DLD1 (cell line): ENCODE measurements around the gene FBXL13.
"Not testable (repeated sequence)": the region's sequence is repeated elsewhere in the genome, so short reads cannot be mapped to it uniquely, and the experiment has no call there.

Experiments used
- in situ Hi-C: cut with HindIII; loops from 2 replicates; pipeline ENCODE4 v1.10.0; 2017; ENCODE audit warnings: low sequenced_read_pairs

The FBXL13 gene

GRCh38 chr7:102869195-102869594 is 205.4 kb downstream of the FBXL13 start:
- in situ Hi-C loops = loop anchor here (5.0 kb wide), 1 partner anchor 73 kb away; no protein-coding TSS in a partner anchor

GRCh38 chr7:102866535-102867215 is 207.9 kb downstream of the FBXL13 start:
- in situ Hi-C loops = loop anchor here (5.0 kb wide), 1 partner anchor 76 kb away; no protein-coding TSS in a partner anchor

- in situ Hi-C loops = loop anchor here (5.0 kb wide), 1 partner anchor 77 kb away; no protein-coding TSS in a partner anchor
Observed at GRCh38 chr7:102864958-102865357, 209.6 kb downstream of the FBXL13 start.

- in situ Hi-C loops = no loop called here
Observed at GRCh38 chr7:102860351-102860811, 214.2 kb downstream of the FBXL13 start.

GRCh38 chr7:102859799-102860125 is 214.8 kb downstream of the FBXL13 start:
- in situ Hi-C loops = no loop called here

GRCh38 chr7:102859084-102859798 is 215.4 kb downstream of the FBXL13 start:
- in situ Hi-C loops = no loop called here

- in situ Hi-C loops = no loop called here
Observed at GRCh38 chr7:102856036-102856435, 218.6 kb downstream of the FBXL13 start.

- in situ Hi-C loops = no loop called here
Observed at GRCh38 chr7:102849538-102849937, 225.1 kb downstream of the FBXL13 start.

GRCh38 chr7:102849079-102849478 is 225.5 kb downstream of the FBXL13 start:
- in situ Hi-C loops = no loop called here

- in situ Hi-C loops = no loop called here
Observed at GRCh38 chr7:102845346-102845745, 229.2 kb downstream of the FBXL13 start.

- in situ Hi-C loops = no loop called here
Observed at GRCh38 chr7:102843850-102844249, 230.7 kb downstream of the FBXL13 start.

- in situ Hi-C loops = no loop called here
Observed at GRCh38 chr7:102842284-102842683, 232.3 kb downstream of the FBXL13 start.

- in situ Hi-C loops = no loop called here
Observed at GRCh38 chr7:102841290-102841689, 233.3 kb downstream of the FBXL13 start.

- in situ Hi-C loops = no loop called here
Observed at GRCh38 chr7:102840404-102840803, 234.2 kb downstream of the FBXL13 start.

GRCh38 chr7:102838572-102839101 is 236.0 kb downstream of the FBXL13 start:
- in situ Hi-C loops = not testable (repeated sequence)

- in situ Hi-C loops = no loop called here
Observed at GRCh38 chr7:102837802-102838201, 236.8 kb downstream of the FBXL13 start.

- in situ Hi-C loops = no loop called here
Observed at GRCh38 chr7:102836977-102837376, 237.6 kb downstream of the FBXL13 start.

GRCh38 chr7:102836191-102836919 is 238.2 kb downstream of the FBXL13 start:
- in situ Hi-C loops = no loop called here

GRCh38 chr7:102834999-102835398 is 239.6 kb downstream of the FBXL13 start:
- in situ Hi-C loops = no loop called here

GRCh38 chr7:102834466-102834865 is 240.1 kb downstream of the FBXL13 start:
- in situ Hi-C loops = no loop called here

- in situ Hi-C loops = no loop called here
Observed at GRCh38 chr7:102833343-102833742, 241.3 kb downstream of the FBXL13 start.
